MM.1S (cell line): ENCODE results near the gene DMGDH.

ENCODE experiments used
- DNase-seq: peaks from one replicate; pipeline ENCODE4 v3.0.0-alpha.2; 2015
- H2AFZ ChIP-seq: fragments of 300-600 bp; sonication (generic); 2 replicates; pipeline ENCODE4 v1.6.0; 2016; ENCODE audit warnings: antibody characterized with exemption, low read length
- H3F3A ChIP-seq: fragments of 300-600 bp; sonication (generic); 2 replicates; pipeline ENCODE4 v1.6.1; 2016; ENCODE audit warnings: mild to moderate bottlenecking, antibody characterized with exemption, low read length, moderate library complexity, mixed read lengths; ENCODE audit not compliant: insufficient read depth
- H3K27ac ChIP-seq: fragments of 300-600 bp; sonication (generic); 2 replicates; pipeline ENCODE4 v1.5.1; 2016; ENCODE audit warnings: mild to moderate bottlenecking, low read length
- H3K27me3 ChIP-seq: fragments of 300-600 bp; sonication (generic); replicated peaks from 2 replicates; pipeline ENCODE4 v1.6.0; 2016; ENCODE audit warnings: low read length; ENCODE audit not compliant: insufficient read depth
- H3K36me3 ChIP-seq: fragments of 300-600 bp; sonication (generic); replicated peaks from 2 replicates; pipeline ENCODE4 v1.6.1; 2016; ENCODE audit warnings: mild to moderate bottlenecking, low read length, mixed read lengths; ENCODE audit not compliant: insufficient read depth
- H3K4me1 ChIP-seq: fragments of 300-600 bp; sonication (generic); 2 replicates; pipeline ENCODE4 v1.6.1; 2016; ENCODE audit warnings: low read length, mixed read lengths
- H3K4me2 ChIP-seq: fragments of 300-600 bp; sonication (generic); 2 replicates; pipeline ENCODE4 v1.6.0; 2016; ENCODE audit warnings: low read depth, low read length
- H3K4me3 ChIP-seq: fragments of 300-600 bp; sonication (generic); 2 replicates; pipeline ENCODE4 v1.5.1; 2016; ENCODE audit warnings: low read length, mixed read lengths
- H3K79me2 ChIP-seq: fragments of 300-600 bp; sonication (generic); 2 replicates; pipeline ENCODE4 v1.6.1; 2016; ENCODE audit warnings: mixed run types, low read length, mixed read lengths
- H3K9ac ChIP-seq: fragments of 300-600 bp; sonication (generic); 2 replicates; pipeline ENCODE4 v1.6.1; 2016; ENCODE audit warnings: low read length, mixed read lengths
- H3K9me2 ChIP-seq: fragments of 300-600 bp; sonication (generic); replicated peaks from 2 replicates; pipeline ENCODE4 v1.6.1; 2016; ENCODE audit warnings: mild to moderate bottlenecking, low read length, mixed read lengths; ENCODE audit not compliant: insufficient read depth
- H3K9me3 ChIP-seq: fragments of 300-600 bp; sonication (generic); replicated peaks from 2 replicates; pipeline ENCODE4 v1.6.1; 2016; ENCODE audit warnings: mild to moderate bottlenecking, low read length, mixed read lengths; ENCODE audit not compliant: insufficient read depth
- H4K20me1 ChIP-seq: fragments of 300-600 bp; sonication (generic); 2 replicates; pipeline ENCODE4 v1.6.1; 2016; ENCODE audit warnings: mild to moderate bottlenecking, low read length, moderate library complexity, mixed read lengths; ENCODE audit not compliant: insufficient read depth
- CTCF ChIP-seq: fragments of 300-600 bp; sonication (generic); IDR thresholded peaks from 2 replicates; pipeline ENCODE4 v1.5.1; 2016; ENCODE audit warnings: antibody characterized with exemption, low read length, mixed read lengths
- EZH2 ChIP-seq: fragments of 300-600 bp; sonication (generic); optimal IDR thresholded peaks from 2 replicates; pipeline ENCODE3; 2017; ENCODE audit warnings: low read depth, mild to moderate bottlenecking, antibody characterized with exemption, low read length, mixed read lengths
- EZH2phosphoT487 ChIP-seq: fragments of 300-600 bp; sonication (generic); IDR thresholded peaks from 2 replicates; pipeline ENCODE4 v1.6.1; 2018; ENCODE audit warnings: antibody characterized with exemption, low read length

DMGDH gene

GRCh38 chr5:79074641-79075040 is 5.2 kb upstream of the DMGDH start:
- Histone ChIP-seq H3K9me2 (no peaks in the 10 kb centered on the region), H3K27me3 (no peaks in the 10 kb centered on the region), H3K79me2 (no peaks in the 10 kb centered on the region), H3K9ac (no peak overlapping the region), H4K20me1 (no peaks in the 10 kb centered on the region), H3K4me1 (no peaks in the 10 kb centered on the region), H3F3A (no peaks in the 10 kb centered on the region), H3K4me2 (no peak overlapping the region), H3K9me3 (no peaks in the 10 kb centered on the region), H3K4me3 (no peak overlapping the region), H3K27ac (no peak overlapping the region), H2AFZ (peak overlapping the region; percentile 21; the same call in 1 of the 2 replicates), H3K36me3 (no peaks in the 10 kb centered on the region)
- DNase-seq = no peak
- TF ChIP-seq EZH2 = no peak

- Histone ChIP-seq H3K9ac (no peak overlapping the region), H3K4me2 (no peak overlapping the region), H3K4me3 (no peak overlapping the region), H3K9me3 (no peaks in the 10 kb centered on the region), H4K20me1 (no peaks in the 10 kb centered on the region), H3K36me3 (no peaks in the 10 kb centered on the region), H3K27ac (no peak overlapping the region), H3K79me2 (no peaks in the 10 kb centered on the region), H3F3A (no peaks in the 10 kb centered on the region), H3K4me1 (no peaks in the 10 kb centered on the region), H3K27me3 (no peaks in the 10 kb centered on the region), H3K9me2 (no peaks in the 10 kb centered on the region), H2AFZ (no peak overlapping the region)
- TF ChIP-seq EZH2phosphoT487 (no peak), CTCF (no peak), EZH2 (no peak)
- no peak for DNase-seq
Measured at GRCh38 chr5:79070350-79070667, 835 bp upstream of the DMGDH start.

GRCh38 chr5:79062436-79062835 is 7.0 kb downstream of the DMGDH start:
- no peak overlapping the region for H2AFZ ChIP-seq
- H3K27ac ChIP-seq = no peak overlapping the region
- H3K27me3 ChIP-seq = no peaks in the 10 kb centered on the region
- no peaks in the 10 kb centered on the region for H3K36me3 ChIP-seq
- H3K79me2 ChIP-seq = no peaks in the 10 kb centered on the region
- no peak overlapping the region for H3K4me3 ChIP-seq
- TF ChIP-seq EZH2phosphoT487 (no peak), CTCF (no peak), EZH2 (no peak)
- H4K20me1 ChIP-seq = no peaks in the 10 kb centered on the region
- H3K9ac ChIP-seq = no peak overlapping the region
- no peak overlapping the region for H3K4me2 ChIP-seq
- H3K9me3 ChIP-seq = no peaks in the 10 kb centered on the region
- no peaks in the 10 kb centered on the region for H3F3A ChIP-seq
- no peak for DNase-seq
- H3K4me1 ChIP-seq = no peaks in the 10 kb centered on the region
- no peaks in the 10 kb centered on the region for H3K9me2 ChIP-seq

- H3K79me2 ChIP-seq = no peaks in the 10 kb centered on the region
- DNase-seq = no peak
- no peaks in the 10 kb centered on the region for H3K36me3 ChIP-seq
- no peaks in the 10 kb centered on the region for H3K27me3 ChIP-seq
- H3K27ac ChIP-seq = no peak overlapping the region
- H3K9me2 ChIP-seq = no peaks in the 10 kb centered on the region
- H3K9ac ChIP-seq = no peak overlapping the region
- H3K4me3 ChIP-seq = no peak overlapping the region
- no peaks in the 10 kb centered on the region for H3K4me1 ChIP-seq
- H3F3A ChIP-seq = no peaks in the 10 kb centered on the region
- no peaks in the 10 kb centered on the region for H3K9me3 ChIP-seq
- H2AFZ ChIP-seq = no peak overlapping the region
- no peak for TF ChIP-seq EZH2phosphoT487
- TF ChIP-seq EZH2 = no peak
- TF ChIP-seq CTCF = no peak
- H3K4me2 ChIP-seq = no peak overlapping the region
- no peaks in the 10 kb centered on the region for H4K20me1 ChIP-seq
Measured at GRCh38 chr5:79059674-79060073, 9.8 kb downstream of the DMGDH start.
